Activated naive CD8-positive, alpha-beta T cell treated with anti-CD3 and anti-CD28 coated beads, Interleukin-2, amount 50 U/mL, for 24 hours (primary cell): ENCODE results near the gene PADI2.

ENCODE experiments used
- ATAC-seq: fragments of 150-1000 bp; cut with Tn5 transposase; one replicate; pipeline ENCODE4 v1.10.0; 2021
- DNase-seq: peaks from one replicate; pipeline ENCODE4 v3.0.0; 2021
- H3K27ac Mint-ChIP-seq: one replicate; pipeline ENCODE4 v1.8.0; 2021; ENCODE audit warnings: mild to moderate bottlenecking, mixed read lengths
- H3K27me3 Mint-ChIP-seq: one replicate; pipeline ENCODE4 v1.8.0; 2021; ENCODE audit warnings: mixed read lengths
- H3K36me3 Mint-ChIP-seq: one replicate; pipeline ENCODE4 v1.8.0; 2021; ENCODE audit warnings: low read depth, mixed read lengths
- H3K4me1 Mint-ChIP-seq: one replicate; pipeline ENCODE4 v1.8.0; 2021; ENCODE audit warnings: mixed read lengths
- H3K4me3 Mint-ChIP-seq: one replicate; pipeline ENCODE4 v1.8.0; 2021; ENCODE audit warnings: mild to moderate bottlenecking, moderate library complexity, mixed read lengths
- H3K9me3 Mint-ChIP-seq: one replicate; pipeline ENCODE4 v1.8.0; 2021; ENCODE audit warnings: mixed read lengths

Gene PADI2

GRCh38 chr1:17125756-17126237 lies 6.5 kb upstream of the PADI2 start:
- Mint-ChIP-seq H3K4me1 (peaks cover 2% of the 10 kb centered on the region), H3K36me3 (no peaks in the 10 kb centered on the region), H3K4me3 (no peak overlapping the region), H3K27me3 (peaks cover 5% of the 10 kb centered on the region), H3K27ac (no peak overlapping the region), H3K9me3 (no peaks in the 10 kb centered on the region)
- DNase-seq (peak; percentile 90), ATAC-seq (peak; percentile 86)

- H3K36me3 Mint-ChIP-seq = no peaks in the 10 kb centered on the region
- no peak overlapping the region for H3K27ac Mint-ChIP-seq
- no peaks in the 10 kb centered on the region for H3K9me3 Mint-ChIP-seq
- no peak overlapping the region for H3K4me3 Mint-ChIP-seq
- ATAC-seq (no peak), DNase-seq (no peak)
- H3K27me3 Mint-ChIP-seq = peaks cover 22% of the 10 kb centered on the region
- peaks cover 11% of the 10 kb centered on the region for H3K4me1 Mint-ChIP-seq
Measured at GRCh38 chr1:17123196-17124045, 4.2 kb upstream of the PADI2 start.

GRCh38 chr1:17122521-17123164 lies 3.4 kb upstream of the PADI2 start:
- no peak for DNase-seq
- Mint-ChIP-seq H3K4me3 (no peak overlapping the region), H3K9me3 (no peaks in the 10 kb centered on the region), H3K27me3 (peaks cover 30% of the 10 kb centered on the region), H3K27ac (no peak overlapping the region), H3K4me1 (peaks cover 11% of the 10 kb centered on the region), H3K36me3 (no peaks in the 10 kb centered on the region)
- ATAC-seq = no peak

GRCh38 chr1:17121881-17122280 lies 2.6 kb upstream of the PADI2 start:
- H3K4me1 Mint-ChIP-seq = peaks cover 9% of the 10 kb centered on the region
- H3K4me3 Mint-ChIP-seq = no peak overlapping the region
- DNase-seq = no peak
- H3K27me3 Mint-ChIP-seq = peaks cover 35% of the 10 kb centered on the region
- no peak overlapping the region for H3K27ac Mint-ChIP-seq
- H3K36me3 Mint-ChIP-seq = no peaks in the 10 kb centered on the region
- H3K9me3 Mint-ChIP-seq = no peaks in the 10 kb centered on the region
- ATAC-seq = no peak

GRCh38 chr1:17120962-17121837 lies 1.9 kb upstream of the PADI2 start:
- no peak for ATAC-seq
- Mint-ChIP-seq H3K4me1 (peaks cover 9% of the 10 kb centered on the region), H3K36me3 (no peaks in the 10 kb centered on the region), H3K27me3 (peaks cover 41% of the 10 kb centered on the region), H3K4me3 (no peak overlapping the region), H3K27ac (no peak overlapping the region), H3K9me3 (no peaks in the 10 kb centered on the region)
- no peak for DNase-seq

- ATAC-seq (no peak), DNase-seq (no peak)
- H3K27me3 Mint-ChIP-seq = peaks cover 37% of the 10 kb centered on the region
- peaks cover 9% of the 10 kb centered on the region for H3K4me1 Mint-ChIP-seq
- no peaks in the 10 kb centered on the region for H3K36me3 Mint-ChIP-seq
- H3K9me3 Mint-ChIP-seq = no peaks in the 10 kb centered on the region
- no peak overlapping the region for H3K27ac Mint-ChIP-seq
- H3K4me3 Mint-ChIP-seq = no peak overlapping the region
Measured at GRCh38 chr1:17120481-17120877, 1.2 kb upstream of the PADI2 start.

- Mint-ChIP-seq H3K27ac (no peak overlapping the region), H3K4me1 (peaks cover 9% of the 10 kb centered on the region), H3K9me3 (no peaks in the 10 kb centered on the region), H3K27me3 (peaks cover 37% of the 10 kb centered on the region), H3K36me3 (no peaks in the 10 kb centered on the region), H3K4me3 (peak overlapping the region; percentile 6)
- peak; percentile 20 for ATAC-seq
- DNase-seq = no peak
Measured at GRCh38 chr1:17119773-17120480, 676 bp upstream of the PADI2 start.

- H3K9me3 Mint-ChIP-seq = no peaks in the 10 kb centered on the region
- peaks cover 37% of the 10 kb centered on the region for H3K27me3 Mint-ChIP-seq
- H3K36me3 Mint-ChIP-seq = no peaks in the 10 kb centered on the region
- ATAC-seq = no peak
- DNase-seq = no peak
- H3K27ac Mint-ChIP-seq = no peak overlapping the region
- H3K4me3 Mint-ChIP-seq = no peak overlapping the region
- H3K4me1 Mint-ChIP-seq = peaks cover 9% of the 10 kb centered on the region
Measured at GRCh38 chr1:17118706-17119075, 560 bp downstream of the PADI2 start.

GRCh38 chr1:17118268-17118667 lies 983 bp downstream of the PADI2 start:
- no peaks in the 10 kb centered on the region for H3K9me3 Mint-ChIP-seq
- no peak overlapping the region for H3K27ac Mint-ChIP-seq
- H3K36me3 Mint-ChIP-seq = no peaks in the 10 kb centered on the region
- peaks cover 37% of the 10 kb centered on the region for H3K27me3 Mint-ChIP-seq
- DNase-seq (no peak), ATAC-seq (no peak)
- peaks cover 9% of the 10 kb centered on the region for H3K4me1 Mint-ChIP-seq
- H3K4me3 Mint-ChIP-seq = no peak overlapping the region

- no peak for ATAC-seq
- H3K9me3 Mint-ChIP-seq = no peaks in the 10 kb centered on the region
- no peak overlapping the region for H3K27ac Mint-ChIP-seq
- H3K4me3 Mint-ChIP-seq = no peak overlapping the region
- peaks cover 9% of the 10 kb centered on the region for H3K4me1 Mint-ChIP-seq
- H3K36me3 Mint-ChIP-seq = no peaks in the 10 kb centered on the region
- no peak for DNase-seq
- peaks cover 37% of the 10 kb centered on the region for H3K27me3 Mint-ChIP-seq
Measured at GRCh38 chr1:17117451-17118265, 1.6 kb downstream of the PADI2 start.

GRCh38 chr1:17116643-17117042 lies 2.6 kb downstream of the PADI2 start:
- peaks cover 9% of the 10 kb centered on the region for H3K4me1 Mint-ChIP-seq
- no peak overlapping the region for H3K27ac Mint-ChIP-seq
- no peaks in the 10 kb centered on the region for H3K9me3 Mint-ChIP-seq
- no peak overlapping the region for H3K4me3 Mint-ChIP-seq
- peaks cover 37% of the 10 kb centered on the region for H3K27me3 Mint-ChIP-seq
- DNase-seq (no peak), ATAC-seq (no peak)
- H3K36me3 Mint-ChIP-seq = no peaks in the 10 kb centered on the region

- ATAC-seq (no peak), DNase-seq (no peak)
- Mint-ChIP-seq H3K4me3 (no peak overlapping the region), H3K36me3 (no peaks in the 10 kb centered on the region), H3K27ac (no peak overlapping the region), H3K4me1 (peaks cover 4% of the 10 kb centered on the region), H3K27me3 (peaks cover 28% of the 10 kb centered on the region), H3K9me3 (no peaks in the 10 kb centered on the region)
Measured at GRCh38 chr1:17113963-17114362, 5.3 kb downstream of the PADI2 start.

- Mint-ChIP-seq H3K36me3 (no peaks in the 10 kb centered on the region), H3K4me1 (no peaks in the 10 kb centered on the region), H3K27me3 (peaks cover 15% of the 10 kb centered on the region), H3K27ac (no peak overlapping the region), H3K4me3 (no peak overlapping the region), H3K9me3 (no peaks in the 10 kb centered on the region)
- DNase-seq = no peak
- no peak for ATAC-seq
Measured at GRCh38 chr1:17112496-17113236, 6.6 kb downstream of the PADI2 start.
